HG02610 (cell line): ENCODE data around the gene ATL3.
"Not testable (repeated sequence)": the region's sequence is repeated elsewhere in the genome, so short reads cannot be mapped to it uniquely, and the experiment has no call there.

Experiments
- ATAC-seq: cut with Tn5 transposase; IDR thresholded peaks from one replicate; pipeline ENCODE4 v1.9.1; 2021; ENCODE audit warnings: mild to moderate bottlenecking, moderate library complexity; ENCODE audit not compliant: unreplicated experiment

The ATL3 gene

DNA sequence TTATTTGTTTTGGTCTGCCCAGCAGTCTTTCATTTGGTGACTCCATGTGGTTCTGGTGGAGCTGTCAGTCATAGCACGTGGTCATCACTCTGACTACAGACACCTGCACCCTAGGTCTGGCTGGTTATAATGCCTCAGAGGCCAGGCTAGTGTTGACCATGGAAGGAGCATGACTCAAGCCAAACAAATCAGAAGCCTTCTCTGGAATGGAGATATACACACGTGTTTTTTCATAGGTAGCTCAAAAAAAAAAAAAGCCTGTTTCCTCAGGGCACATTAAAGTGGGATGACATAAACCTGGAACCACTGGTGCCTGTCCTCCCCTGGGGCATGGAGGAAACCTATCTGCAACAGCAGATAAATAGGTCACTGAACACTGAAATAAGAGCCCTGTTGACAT lies 48.9 kb downstream of the ATL3 start:
- no peak for ATAC-seq

GRCh38 chr11:63621071-63621470 lies 50.1 kb downstream of the ATL3 start:
- no peak for ATAC-seq

GRCh38 chr11:63619967-63620366 lies 51.2 kb downstream of the ATL3 start:
- no peak for ATAC-seq

- not testable (repeated sequence) for ATAC-seq
Observed at GRCh38 chr11:63617686-63618085, 53.5 kb downstream of the ATL3 start.

DNA sequence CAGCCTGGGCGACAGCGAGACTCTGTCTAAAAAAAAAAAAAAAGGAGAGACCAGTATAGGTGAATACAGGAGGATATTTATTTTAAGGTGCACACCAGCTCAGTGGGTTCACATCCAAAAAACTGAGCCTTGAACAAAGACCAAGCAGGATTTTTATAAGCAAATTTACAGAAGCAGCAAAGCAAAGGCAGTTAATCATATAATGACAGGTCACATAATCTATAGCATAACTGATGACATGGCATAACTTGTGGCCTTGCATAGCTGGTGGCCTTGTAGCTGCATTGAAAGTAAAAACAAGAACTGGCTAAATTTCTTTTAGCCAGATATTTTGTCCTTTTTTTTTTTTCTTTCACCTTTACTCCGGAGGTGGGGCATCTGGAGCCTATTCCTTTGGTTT lies 54.2 kb downstream of the ATL3 start:
- ATAC-seq: no peak

DNA sequence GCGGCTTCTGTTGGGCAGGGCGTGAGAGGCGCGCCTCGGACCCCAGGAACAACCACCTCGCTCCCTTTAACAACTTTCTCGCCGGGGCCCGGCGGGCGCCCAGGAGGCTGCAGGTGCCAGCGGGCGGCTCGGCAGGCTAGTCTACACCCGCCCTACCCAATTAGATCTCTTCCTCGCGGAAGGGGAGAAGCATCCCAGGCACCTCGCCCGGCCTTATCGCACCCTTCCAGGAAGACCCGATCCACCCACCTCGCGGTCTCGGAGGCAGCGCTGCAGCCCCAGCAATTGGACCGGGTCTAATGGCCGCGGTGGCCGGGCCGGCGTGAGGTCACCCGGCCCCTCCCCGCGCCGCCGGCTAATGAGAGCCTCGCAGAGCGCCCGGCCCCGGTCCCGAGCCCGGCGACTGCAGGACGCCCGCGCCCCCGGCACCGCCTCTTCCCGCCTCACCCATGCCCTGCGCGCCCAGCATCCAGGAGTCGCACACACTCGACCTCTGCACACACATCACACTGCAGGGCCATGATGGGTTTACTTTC lies 57.0 kb downstream of the ATL3 start, which contains the start of gene PLAAT3:
TSS of gene PLAAT3 (minus strand) at position 298 of the 536 bp plus-strand sequence. CDS start 419 bp downstream, outside the sequence.
- ATAC-seq: no peak

DNA sequence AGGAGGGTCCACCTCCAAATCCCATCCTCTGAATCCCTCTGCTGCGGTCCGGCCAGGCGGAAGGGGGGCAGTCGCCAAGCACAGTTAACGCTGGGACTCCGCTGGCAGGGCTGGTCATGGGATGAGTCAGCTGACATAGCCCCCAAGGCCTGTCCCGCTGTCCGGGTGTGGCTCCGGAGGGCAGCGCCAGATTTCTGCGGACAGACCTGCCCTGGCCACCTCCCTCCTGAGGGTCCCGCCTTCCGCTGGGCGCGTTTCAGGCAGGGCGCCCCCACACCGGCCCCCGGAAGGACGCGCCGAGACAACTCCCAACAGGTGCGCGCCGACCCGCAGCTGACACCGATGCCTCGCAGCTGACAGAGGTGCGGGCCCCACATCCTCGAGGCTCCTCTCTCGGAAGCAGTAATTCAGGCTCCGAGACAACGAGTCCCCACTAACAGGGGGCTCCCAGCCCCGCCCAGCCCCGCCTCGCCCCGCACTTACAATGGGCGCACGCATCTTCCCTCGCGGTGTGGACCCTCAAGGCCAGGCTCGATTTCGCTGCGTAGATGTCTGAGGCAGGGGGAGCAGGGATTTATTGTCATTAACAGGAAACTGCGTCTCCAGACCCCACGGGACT lies 57.5 kb downstream of the ATL3 start:
- ATAC-seq: no peak

- no peak for ATAC-seq
Observed at GRCh38 chr11:63612181-63612580, 59.0 kb downstream of the ATL3 start.

DNA sequence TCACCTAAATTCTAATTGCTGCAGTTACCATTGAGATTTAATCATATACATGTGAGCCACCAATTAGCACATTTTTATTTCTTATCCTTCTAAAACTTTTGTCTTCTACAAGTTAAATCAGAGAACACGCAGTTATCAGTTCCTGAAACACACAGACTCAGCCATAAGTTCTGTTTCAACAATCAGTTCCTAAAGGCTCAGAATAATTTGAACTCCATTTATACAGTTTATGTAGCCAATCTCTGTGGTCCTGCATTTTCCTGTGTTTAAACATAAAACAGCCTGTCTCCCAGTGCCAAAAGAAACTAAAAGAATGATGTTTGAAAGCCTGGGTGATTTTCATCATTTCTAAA lies 59.8 kb downstream of the ATL3 start:
- ATAC-seq: no peak

DNA sequence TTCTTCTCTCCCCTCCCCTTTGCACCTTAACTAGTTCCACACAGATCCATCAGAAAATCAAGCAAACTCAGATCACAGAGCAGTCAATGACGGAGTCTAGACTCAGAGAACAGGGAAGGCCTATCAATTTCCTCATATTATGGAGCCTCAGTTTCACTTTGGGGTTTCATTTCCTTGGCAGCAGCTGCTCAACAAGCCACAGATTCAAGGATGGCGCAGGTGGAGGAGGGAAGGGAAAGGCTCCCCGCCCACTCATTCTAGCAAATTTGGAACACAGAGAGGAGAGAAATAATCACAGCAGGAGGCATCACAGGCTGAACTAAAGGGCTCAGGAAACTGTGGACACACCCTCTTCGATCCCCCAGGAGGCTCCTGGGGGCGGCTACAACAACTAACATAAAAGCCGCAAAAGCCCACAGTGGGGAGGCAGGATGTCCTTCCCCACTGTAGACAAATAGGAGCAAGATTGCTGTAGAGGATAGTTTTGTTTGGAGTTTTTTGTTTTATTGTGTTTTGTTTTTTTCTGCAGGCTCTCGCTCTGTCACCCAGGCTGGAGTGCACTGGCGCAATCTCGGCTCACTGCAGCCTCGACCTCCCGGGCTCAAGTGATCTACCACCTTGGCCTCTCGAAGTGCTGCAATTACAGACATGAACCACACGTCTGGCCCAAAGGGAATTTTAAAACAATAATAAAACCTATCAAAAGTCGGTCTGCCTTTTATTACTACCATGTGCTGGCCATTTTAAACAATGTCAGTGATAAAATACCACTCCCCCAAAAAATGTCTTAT lies 60.4 kb downstream of the ATL3 start:
- no peak for ATAC-seq

DNA sequence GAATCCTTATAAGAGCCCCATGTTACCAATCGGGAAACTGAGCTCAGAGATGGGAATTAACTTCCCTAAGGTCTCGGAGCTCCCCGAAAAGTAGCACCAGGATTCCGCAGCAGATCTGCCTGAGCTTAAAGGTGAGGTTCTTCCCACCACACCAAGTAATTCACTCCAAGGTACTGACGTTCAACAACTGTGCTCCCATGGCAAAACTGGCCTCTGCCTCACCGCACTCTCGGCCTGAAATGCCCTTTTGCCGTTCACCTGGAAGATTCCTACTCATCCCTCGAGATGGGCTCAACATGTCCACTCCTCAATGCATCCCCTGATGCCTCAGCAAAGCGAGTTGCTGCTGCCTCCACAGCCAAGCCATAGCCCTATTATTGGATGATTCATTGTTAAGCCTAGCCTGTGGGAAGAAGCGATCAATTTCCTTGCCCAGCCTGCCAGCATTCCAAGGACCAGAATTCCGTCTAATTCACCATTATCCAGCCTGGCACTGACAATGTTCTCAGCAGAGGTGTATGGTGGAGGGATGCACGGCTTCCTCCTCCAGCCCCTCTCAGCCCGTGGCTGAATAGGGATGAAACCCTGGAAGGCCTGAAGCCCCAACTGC lies 61.1 kb downstream of the ATL3 start:
- ATAC-seq: no peak

DNA sequence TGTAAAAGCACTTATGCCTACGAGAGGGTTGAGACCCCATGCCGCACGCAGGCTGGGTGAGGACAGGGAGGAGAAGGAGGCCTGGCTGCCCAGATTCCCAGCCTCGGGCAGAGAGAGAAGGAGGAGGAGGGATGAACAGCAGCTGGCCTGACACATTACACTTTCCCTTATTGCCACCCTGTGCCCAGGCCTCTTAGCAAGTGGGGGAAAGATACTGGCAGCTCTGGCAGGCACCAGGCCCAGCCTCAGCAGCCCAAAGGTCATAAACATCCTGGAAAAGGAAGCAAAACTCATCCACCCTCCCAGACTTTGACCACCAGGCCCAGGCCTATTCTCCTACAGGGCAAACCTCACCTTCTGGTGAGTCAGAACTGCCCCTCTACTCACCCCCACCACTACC lies 61.6 kb downstream of the ATL3 start:
- no peak for ATAC-seq

- ATAC-seq: no peak
Observed at GRCh38 chr11:63608353-63609345, 62.5 kb downstream of the ATL3 start.

DNA sequence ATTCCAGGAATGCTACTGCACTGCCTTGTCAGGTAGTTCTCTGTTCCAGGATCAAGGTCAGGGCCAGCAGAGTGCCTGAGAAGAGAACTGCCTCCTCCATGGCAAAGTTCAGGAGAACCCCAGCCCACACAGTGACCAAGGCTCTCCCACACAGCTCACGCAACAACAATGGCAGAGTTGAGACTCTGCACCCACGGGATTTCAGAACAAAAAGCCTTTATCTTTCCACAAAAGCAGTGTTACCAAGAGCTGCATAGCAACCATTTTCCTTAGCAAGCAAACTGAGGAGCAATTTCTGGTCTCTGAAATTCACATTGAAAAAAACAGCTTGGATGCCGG lies 68.0 kb downstream of the ATL3 start:
- ATAC-seq: no peak

GRCh38 chr11:63602290-63603179 lies 68.6 kb downstream of the ATL3 start:
- not testable (repeated sequence) for ATAC-seq

DNA sequence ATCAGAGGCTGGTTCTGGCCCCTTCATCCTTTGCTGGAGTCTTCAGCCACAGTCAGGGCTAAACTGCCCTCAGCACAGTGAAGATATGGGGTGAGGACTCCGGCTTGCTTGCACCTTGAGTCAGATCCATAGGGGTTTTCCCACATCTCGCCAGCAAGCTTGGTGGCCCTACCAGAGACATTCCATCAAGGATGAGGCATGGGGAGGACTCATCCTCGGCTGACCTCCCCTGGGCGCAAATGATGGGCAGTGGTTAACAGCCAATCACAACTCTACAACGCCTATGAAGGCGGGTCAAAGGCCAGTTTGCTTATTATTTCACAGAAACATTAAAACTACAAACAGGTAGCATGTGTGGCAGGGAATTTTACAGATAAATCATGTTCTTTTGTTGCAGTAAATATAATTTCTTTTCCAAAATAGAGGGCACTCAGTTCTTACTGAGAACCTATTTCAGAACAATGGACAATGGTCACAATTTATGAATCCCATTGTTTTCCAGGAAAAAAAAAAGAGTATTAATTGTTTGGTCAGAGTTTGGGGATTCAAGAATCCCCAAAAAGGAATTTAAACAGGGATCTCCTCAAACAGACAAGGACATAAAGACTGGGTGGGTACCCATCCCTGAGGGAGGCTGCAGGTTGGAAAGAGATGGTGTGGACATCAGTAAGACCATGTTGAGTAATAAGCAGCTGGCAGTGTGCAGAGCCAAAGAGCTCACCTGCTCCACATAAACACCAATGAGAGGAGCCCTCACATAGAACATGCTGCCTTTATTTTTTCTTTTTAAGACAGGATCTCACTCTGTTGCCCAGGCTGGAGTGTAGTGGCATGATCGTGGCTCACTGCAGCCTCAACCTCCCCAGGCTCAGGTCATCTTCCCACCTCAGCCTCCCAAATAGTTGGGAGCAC lies 71.7 kb downstream of the ATL3 start:
- no peak for ATAC-seq

GRCh38 chr11:63598556-63598955 lies 72.6 kb downstream of the ATL3 start:
- no peak for ATAC-seq

GRCh38 chr11:63595296-63595695 lies 75.9 kb downstream of the ATL3 start:
- no peak for ATAC-seq

GRCh38 chr11:63592975-63593395 lies 78.2 kb downstream of the ATL3 start:
- no peak for ATAC-seq
